ENCODE data around the gene ATRNL1.

DNA sequence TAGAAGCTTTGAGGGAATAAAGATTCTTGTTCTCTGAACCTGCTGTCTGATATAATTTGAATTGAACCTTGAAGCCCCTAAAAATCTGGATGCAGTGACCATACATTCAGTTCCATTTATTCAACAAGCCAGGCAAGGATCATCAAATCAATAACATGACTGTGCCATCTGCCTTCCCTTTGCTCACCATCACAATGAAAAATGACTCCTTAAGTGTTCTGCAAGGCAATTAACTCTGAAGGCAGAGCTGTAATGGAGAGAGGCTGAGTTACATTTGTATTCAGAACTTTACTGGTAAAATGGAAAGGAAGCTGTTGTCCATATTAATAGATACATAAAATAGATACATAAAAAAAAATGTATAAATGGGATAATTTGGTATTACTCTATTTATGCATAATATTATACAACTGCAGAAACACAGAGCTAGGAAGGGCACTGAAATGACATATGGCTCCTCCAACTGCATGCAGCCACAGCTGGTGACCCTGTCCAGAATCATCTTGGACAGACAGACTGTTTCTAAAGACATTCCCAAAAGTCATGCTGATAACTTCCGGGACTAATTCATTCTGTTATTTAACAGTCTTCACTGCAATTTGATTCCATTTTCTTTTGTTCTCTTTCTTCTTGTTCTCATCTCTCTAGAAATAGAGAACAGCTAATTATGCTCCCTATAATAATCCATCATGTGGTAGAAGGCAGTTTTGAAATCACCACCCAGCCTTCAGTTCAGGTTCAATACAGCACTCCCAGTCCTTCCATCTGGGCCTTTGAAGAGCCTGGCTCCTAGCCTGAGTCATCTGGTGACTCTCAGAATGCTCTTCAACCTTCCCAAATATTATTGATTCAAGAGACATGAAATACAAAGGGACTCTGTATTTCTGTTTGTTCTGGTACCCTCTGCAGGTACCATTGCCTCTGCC lies 767.3 kb downstream of the ATRNL1 start:
- no peak for TF ChIP-seq CTCF (IDR thresholded peaks at IDR 0.05)
- no peak for TF ChIP-seq POLR2A (IDR thresholded peaks at IDR 0.05)
